GM20000 (cell line): ENCODE results near the gene FOXL3.

Experiments used
- DNase-seq: peaks from one replicate; pipeline ENCODE4 v3.0.0; 2012; ENCODE audit warnings: low spot score
- CTCF ChIP-seq: IDR thresholded peaks from 2 replicates; pipeline ENCODE4 v1.5.1; 2012; ENCODE audit warnings: mild to moderate bottlenecking, control low read depth; ENCODE audit errors: extremely low read depth, missing control alignments

Gene FOXL3

GRCh38 chr7:298743-299142 lies 8.8 kb downstream of the FOXL3 start:
- DNase-seq = no peak
- TF ChIP-seq CTCF = no peak

- TF ChIP-seq CTCF = no peak
These were observed 9.2 kb downstream of the FOXL3 start for GRCh38 chr7:299169-299568.

GRCh38 chr7:299628-300027 lies 9.7 kb downstream of the FOXL3 start:
- no peak for DNase-seq
- no peak for TF ChIP-seq CTCF

More at GRCh38 chr7:299169-299568, 9.2 kb downstream of the FOXL3 start:
- DNase-seq = no peak

GRCh38 chr7:300048-300447 lies 10.1 kb downstream of the FOXL3 start:
- no peak for TF ChIP-seq CTCF
- DNase-seq = no peak

GRCh38 chr7:300546-301290 lies 10.7 kb downstream of the FOXL3 start:
- TF ChIP-seq CTCF = no peak
- no peak for DNase-seq

GRCh38 chr7:301291-302053 lies 11.5 kb downstream of the FOXL3 start:
- no peak for TF ChIP-seq CTCF

More at GRCh38 chr7:301291-302053, 11.5 kb downstream of the FOXL3 start:
- DNase-seq = no peak
